ENCODE measurements around the gene PDE12.

DNA sequence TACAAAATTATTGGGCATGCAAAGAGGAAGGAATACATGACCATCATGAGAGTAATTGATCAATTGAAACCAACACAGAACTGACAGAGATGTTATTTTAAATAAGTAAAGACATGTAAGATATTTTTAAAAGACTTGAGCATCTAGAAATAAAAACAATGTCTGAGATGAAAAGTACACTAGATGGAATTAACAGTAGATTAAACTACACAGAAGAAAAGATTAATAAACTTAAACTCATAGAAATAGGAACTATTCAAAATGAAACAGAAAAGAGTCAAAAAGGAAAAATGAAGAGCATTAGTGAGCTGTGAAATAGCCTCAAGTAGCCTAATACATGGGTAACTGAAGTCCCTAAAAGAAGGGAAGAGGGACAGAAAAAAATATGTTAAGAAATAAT, 49.6 kb downstream of the PDE12 start:
- no peak for TF ChIP-seq SP2 (IDR thresholded peaks at IDR 0.05; ENCODE audit: low read length)
- no peak for TF ChIP-seq EGR1 (IDR thresholded peaks at IDR 0.05; ENCODE audit: borderline replicate concordance, low read depth, low read length)
- TF ChIP-seq CEBPB (IDR thresholded peaks at IDR 0.05; ENCODE audit: low read depth, low read length): no peak
- no peak for TF ChIP-seq EP300 (IDR thresholded peaks at IDR 0.05; ENCODE audit: borderline replicate concordance in 1 of 2, low read depth in 2 of 2, low read length in 2 of 2)
- TF ChIP-seq EZH2 (IDR thresholded peaks at IDR 0.05; ENCODE audit: low read depth, low read length, severe bottlenecking): no peak

Measured in H1 (cell line).